A549 (cell line): Measurements from ENCODE around the gene RPA1. TPM values are rescaled to one million over a fixed set of nuclear protein-coding genes. Genes with fewer than 3 reads are reported as not detected.

Experiments
- ATAC-seq, 2 experiments: fragments of 200-7000 bp in 1 of 2; fragments of >200 bp in 1 of 2; cut with Nextera tagmentation in 1 of 2; cut with Tn5 transposase in 1 of 2; 3 replicates each; pipeline versions ENCODE4 v1.8.0 to v1.9.1; 2018 to 2020; ENCODE audit warnings: mild to moderate bottlenecking in 1 of 2, moderate library complexity in 1 of 2
- CTCF ChIA-PET: fragments of 300-600 bp; sonication (Branson Sonifier 250); formaldehyde crosslinking; extraction: SDS; loops from one replicate; lab custom pipeline; 2021; ENCODE audit warnings: antibody characterized with exemption, inconsistent platforms; lab: Yijun Ruan, JAX
- POLR2A ChIA-PET: fragments of 350-600 bp; formaldehyde crosslinking; extraction: SDS; loops from one replicate; lab custom pipeline; 2021; ENCODE audit warnings: antibody characterized with exemption, inconsistent platforms; lab: Yijun Ruan, JAX
- DNase-seq, 2 experiments: peaks; one replicate each; pipeline versions ENCODE4 v3.0.0 to v3.0.0-alpha.2; 2011 to 2016; ENCODE audit warnings: low read depth in 1 of 2, low spot score in 1 of 2
- FAIRE-seq: peaks from 2 replicates; lab custom pipeline; 2011; peaks lifted over from hg19 to GRCh38; lab: Jason Lieb, UNC
- H3K27ac ChIP-seq, 2 experiments: fragments of >200 bp; sonication (Bioruptor Twin); formaldehyde crosslinking; 3 replicates each; pipeline ENCODE4 v1.5.1; 2016 to 2017
- H3K4me1 ChIP-seq: fragments of >200 bp; sonication (Bioruptor Twin); formaldehyde crosslinking; 3 replicates; pipeline ENCODE4 v1.6.1; 2016
- H3K4me2 ChIP-seq: fragments of >200 bp; sonication (Bioruptor Twin); formaldehyde crosslinking; 3 replicates; pipeline ENCODE4 v1.6.1; 2016
- H3K4me3 ChIP-seq: fragments of >200 bp; sonication (Bioruptor Twin); formaldehyde crosslinking; 3 replicates; pipeline ENCODE4 v1.5.1; 2016
- H3K9me3 ChIP-seq: fragments of >200 bp; sonication (Bioruptor Twin); formaldehyde crosslinking; 3 replicates; pipeline ENCODE4 v1.6.1; 2016
- ATOH8 ChIP-seq: fragments of 250-450 bp; sonication (Bioruptor Pico); IDR thresholded peaks from 2 replicates; pipeline ENCODE4 v1.5.0; 2020; ENCODE audit warnings: low read depth, mild to moderate bottlenecking, moderate library complexity
- BCL3 ChIP-seq: fragments of >200 bp; sonication (Bioruptor Twin); formaldehyde crosslinking; IDR thresholded peaks from 3 replicates; pipeline ENCODE4 v1.6.1; 2016
- EHMT2 ChIP-seq: fragments of 200-600 bp; sonication (generic); IDR thresholded peaks from 2 replicates; pipeline ENCODE4 v1.6.1; 2016; ENCODE audit warnings: antibody characterized with exemption, low read depth, mild to moderate bottlenecking, moderate library complexity
- EP300 ChIP-seq, 2 experiments: fragments of >200 bp; sonication (Bioruptor Twin); formaldehyde crosslinking; IDR thresholded peaks; 2 replicates in 1 of 2; 3 replicates in 1 of 2; pipeline ENCODE4 v1.6.1; 2016 to 2017
- ESRRA ChIP-seq: fragments of 150-350 bp; IDR thresholded peaks from 2 replicates; pipeline ENCODE4 v1.6.1; 2014; ENCODE audit warnings: mild to moderate bottlenecking, low read length, borderline replicate concordance
- GATA3 ChIP-seq: IDR thresholded peaks from 2 replicates; pipeline ENCODE4 v1.6.1; 2012; ENCODE audit warnings: borderline replicate concordance
- HDAC2 ChIP-seq: fragments of 200-600 bp; sonication (generic); IDR thresholded peaks from 2 replicates; pipeline ENCODE4 v1.6.1; 2016
- HMGXB4 ChIP-seq: fragments of 250-450 bp; sonication (Bioruptor Pico); IDR thresholded peaks from 2 replicates; pipeline ENCODE4 v1.5.0; 2021; ENCODE audit warnings: mild to moderate bottlenecking, moderate library complexity, borderline replicate concordance
- HOXB5 ChIP-seq: fragments of 250-450 bp; sonication (Bioruptor Pico); IDR thresholded peaks from 2 replicates; pipeline ENCODE4 v1.5.0; 2020; ENCODE audit warnings: mild to moderate bottlenecking, moderate library complexity
- JUNB ChIP-seq: fragments of >200 bp; sonication (Bioruptor Twin); formaldehyde crosslinking; IDR thresholded peaks from 2 replicates; pipeline ENCODE4 v1.6.1; 2016
- KDM1A ChIP-seq: fragments of 200-600 bp; sonication (generic); IDR thresholded peaks from 2 replicates; pipeline ENCODE4 v1.6.1; 2016; ENCODE audit warnings: low read depth, mild to moderate bottlenecking
- KDM5A ChIP-seq: fragments of 200-600 bp; sonication (generic); IDR thresholded peaks from 2 replicates; pipeline ENCODE4 v1.6.1; 2016; ENCODE audit warnings: antibody characterized with exemption, mild to moderate bottlenecking
- MAZ ChIP-seq: fragments of 150-350 bp; IDR thresholded peaks from 2 replicates; pipeline ENCODE4 v1.6.1; 2014; ENCODE audit warnings: antibody characterized with exemption, low read depth, low read length, borderline replicate concordance
- NFE2L2 ChIP-seq: fragments of 150-350 bp; conservative IDR thresholded peaks from 2 replicates; pipeline ENCODE4 v1.6.1; 2014; ENCODE audit warnings: low read length
- NPAS2 ChIP-seq: fragments of 250-450 bp; sonication (Bioruptor Pico); IDR thresholded peaks from 2 replicates; pipeline ENCODE4 v1.8.0; 2022; ENCODE audit warnings: mild to moderate bottlenecking, moderate library complexity, borderline replicate concordance
- NR3C1 ChIP-seq: fragments of >200 bp; sonication (Bioruptor Twin); formaldehyde crosslinking; IDR thresholded peaks from 3 replicates; pipeline ENCODE4 v1.6.1; 2017
- RARB ChIP-seq: fragments of 250-450 bp; sonication (Bioruptor Pico); IDR thresholded peaks from 2 replicates; pipeline ENCODE4 v1.8.0; 2021; ENCODE audit warnings: mild to moderate bottlenecking, moderate library complexity
- RNF2 ChIP-seq: fragments of 200-600 bp; sonication (generic); IDR thresholded peaks from 2 replicates; pipeline ENCODE4 v1.6.1; 2016; ENCODE audit warnings: low read depth, mild to moderate bottlenecking, antibody characterized with exemption, moderate library complexity, borderline replicate concordance
- TP53 ChIP-seq: fragments of 250-450 bp; sonication (Bioruptor Pico); IDR thresholded peaks from 2 replicates; pipeline ENCODE4 v1.5.0; 2021; ENCODE audit warnings: mild to moderate bottlenecking, moderate library complexity
- ZC3H11A ChIP-seq: fragments of 450-650 bp; IDR thresholded peaks from 2 replicates; pipeline ENCODE4 v1.6.1; 2014; ENCODE audit warnings: antibody characterized with exemption, mild to moderate bottlenecking
- ZSCAN20 ChIP-seq: fragments of 250-450 bp; sonication (Bioruptor Pico); IDR thresholded peaks from 2 replicates; pipeline ENCODE4 v1.8.0; 2022; ENCODE audit warnings: mild to moderate bottlenecking, moderate library complexity
- WGBS: methylation state at CpG from one replicate; pipeline ENCODE4 v1.1.6; 2017; ENCODE audit errors: missing lambda C conversion rate; 5-methylcytosine and 5-hydroxymethylcytosine counted together
- polyA plus RNA-seq, 4 experiments: library from polyadenylated mRNA; depleted of rRNA in 3 of 4; stranded (reverse); fragments of >200 nt; fragmentation: RNase III in 1 of 4; extraction: RNeasy Plus Mini Kit Qiagen cat#74134 plus additional on column Dnase treatment in 1 of 4; gene quantifications; 2 replicates in 3 of 4; 3 replicates in 1 of 4; pipeline ENCODE4 v1.2.3, GENCODE V29; 2011 to 2017
- TF ChIP-seq, protein P1 (sequence below): IDR thresholded peaks from 2 replicates; pipeline ENCODE4 v1.6.1; 2012; ENCODE audit warnings: low read depth, borderline replicate concordance
- TF ChIP-seq, protein P2 (sequence below): fragments of 200-600 bp; sonication (generic); IDR thresholded peaks from 2 replicates; pipeline ENCODE4 v1.6.1; 2016; ENCODE audit warnings: antibody characterized with exemption, mild to moderate bottlenecking, moderate library complexity
- TF ChIP-seq, protein P3 (sequence below): fragments of 150-350 bp; IDR thresholded peaks from 2 replicates; pipeline ENCODE4 v1.6.1; 2014; ENCODE audit warnings: low read depth, mild to moderate bottlenecking, low read length
- TF ChIP-seq, protein P4 (sequence below): fragments of >200 bp; sonication (Bioruptor Twin); formaldehyde crosslinking; IDR thresholded peaks from 3 replicates; pipeline ENCODE4 v1.5.1; 2016

The RPA1 gene
- polyA plus RNA-seq, 2 of the 4 experiments (the other 2 are of a cell fraction) = 72.2 to 136 TPM

DNA sequence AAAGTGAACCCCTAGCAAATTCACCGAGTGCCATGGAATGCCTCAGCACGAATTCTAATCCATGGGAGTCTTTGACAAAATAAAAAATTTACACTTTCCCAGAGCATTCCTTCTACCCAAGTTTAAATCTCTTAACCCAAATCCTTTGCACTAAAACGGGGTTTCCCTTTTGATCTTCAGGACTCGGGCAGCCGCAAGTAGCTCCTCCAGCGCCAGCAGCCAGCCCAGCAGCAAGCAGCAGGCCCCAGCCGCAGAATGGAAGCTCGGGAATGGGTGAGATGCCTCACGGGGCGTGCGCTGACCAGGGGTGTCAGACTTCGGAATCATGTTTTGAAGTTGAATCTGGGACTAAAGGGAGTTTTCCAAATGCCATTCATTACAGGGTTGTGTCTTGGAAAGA lies 42.4 kb downstream of the RPA1 start:
- POLR2A ChIA-PET = no interaction called here
- TF ChIP-seq ATOH8 (CRISPR knock-in tag) = no peak
- TF ChIP-seq KDM5A = no peak
- no peak for TF ChIP-seq JUNB
- no peak for TF ChIP-seq BCL3
- no peak for TF ChIP-seq TP53 (CRISPR knock-in tag)
- TF ChIP-seq, protein P1, sequence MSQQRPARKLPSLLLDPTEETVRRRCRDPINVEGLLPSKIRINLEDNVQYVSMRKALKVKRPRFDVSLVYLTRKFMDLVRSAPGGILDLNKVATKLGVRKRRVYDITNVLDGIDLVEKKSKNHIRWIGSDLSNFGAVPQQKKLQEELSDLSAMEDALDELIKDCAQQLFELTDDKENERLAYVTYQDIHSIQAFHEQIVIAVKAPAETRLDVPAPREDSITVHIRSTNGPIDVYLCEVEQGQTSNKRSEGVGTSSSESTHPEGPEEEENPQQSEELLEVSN = no peak
- TF ChIP-seq HOXB5 (CRISPR knock-in tag) = no peak
- TF ChIP-seq ESRRA = no peak
- no peak for TF ChIP-seq EHMT2
- no peak for TF ChIP-seq GATA3
- TF ChIP-seq NFE2L2 = no peak
- TF ChIP-seq, protein P2, sequence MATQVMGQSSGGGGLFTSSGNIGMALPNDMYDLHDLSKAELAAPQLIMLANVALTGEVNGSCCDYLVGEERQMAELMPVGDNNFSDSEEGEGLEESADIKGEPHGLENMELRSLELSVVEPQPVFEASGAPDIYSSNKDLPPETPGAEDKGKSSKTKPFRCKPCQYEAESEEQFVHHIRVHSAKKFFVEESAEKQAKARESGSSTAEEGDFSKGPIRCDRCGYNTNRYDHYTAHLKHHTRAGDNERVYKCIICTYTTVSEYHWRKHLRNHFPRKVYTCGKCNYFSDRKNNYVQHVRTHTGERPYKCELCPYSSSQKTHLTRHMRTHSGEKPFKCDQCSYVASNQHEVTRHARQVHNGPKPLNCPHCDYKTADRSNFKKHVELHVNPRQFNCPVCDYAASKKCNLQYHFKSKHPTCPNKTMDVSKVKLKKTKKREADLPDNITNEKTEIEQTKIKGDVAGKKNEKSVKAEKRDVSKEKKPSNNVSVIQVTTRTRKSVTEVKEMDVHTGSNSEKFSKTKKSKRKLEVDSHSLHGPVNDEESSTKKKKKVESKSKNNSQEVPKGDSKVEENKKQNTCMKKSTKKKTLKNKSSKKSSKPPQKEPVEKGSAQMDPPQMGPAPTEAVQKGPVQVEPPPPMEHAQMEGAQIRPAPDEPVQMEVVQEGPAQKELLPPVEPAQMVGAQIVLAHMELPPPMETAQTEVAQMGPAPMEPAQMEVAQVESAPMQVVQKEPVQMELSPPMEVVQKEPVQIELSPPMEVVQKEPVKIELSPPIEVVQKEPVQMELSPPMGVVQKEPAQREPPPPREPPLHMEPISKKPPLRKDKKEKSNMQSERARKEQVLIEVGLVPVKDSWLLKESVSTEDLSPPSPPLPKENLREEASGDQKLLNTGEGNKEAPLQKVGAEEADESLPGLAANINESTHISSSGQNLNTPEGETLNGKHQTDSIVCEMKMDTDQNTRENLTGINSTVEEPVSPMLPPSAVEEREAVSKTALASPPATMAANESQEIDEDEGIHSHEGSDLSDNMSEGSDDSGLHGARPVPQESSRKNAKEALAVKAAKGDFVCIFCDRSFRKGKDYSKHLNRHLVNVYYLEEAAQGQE = no peak
- no peak for TF ChIP-seq HDAC2
- no peak for TF ChIP-seq RARB (CRISPR knock-in tag)
- no peak for TF ChIP-seq NR3C1
- TF ChIP-seq MAZ = no peak
- no peak for TF ChIP-seq KDM1A
- no peak for TF ChIP-seq HMGXB4
- no peak for TF ChIP-seq ZC3H11A
- no peak overlapping the region for H3K27ac ChIP-seq
- H3K9me3 ChIP-seq = no peaks in the 10 kb centered on the region
- CTCF ChIA-PET = interaction anchor here (0.6 to 1.4 kb wide), 5 partner anchors 8 to 373 kb away, joined by 3 to 6 read pairs (median 3); no protein-coding TSS in a partner anchor
- no peak overlapping the region for H3K4me3 ChIP-seq
- no peak for ATAC-seq
- no peaks in the 10 kb centered on the region for H3K4me1 ChIP-seq
- 92% methylated on average over 12 of the region's 12 CpGs for WGBS
- FAIRE-seq = no peak
- DNase-seq = no peak
- no peak overlapping the region for H3K4me2 ChIP-seq

- Histone ChIP-seq H3K27ac (no peak overlapping the region), H3K9me3 (no peaks in the 10 kb centered on the region), H3K4me2 (no peak overlapping the region), H3K4me3 (no peak overlapping the region), H3K4me1 (no peaks in the 10 kb centered on the region)
- no peak for ATAC-seq
- DNase-seq = no peak
- ChIA-PET POLR2A (no interaction called here), CTCF (interaction anchor here (0.6 to 1.4 kb wide), 3 partner anchors 9 to 30 kb away, joined by 3 to 6 read pairs (median 3); no protein-coding TSS in a partner anchor)
- no peak for TF ChIP-seq ZSCAN20 (CRISPR knock-in tag)
- TF ChIP-seq, protein P3, sequence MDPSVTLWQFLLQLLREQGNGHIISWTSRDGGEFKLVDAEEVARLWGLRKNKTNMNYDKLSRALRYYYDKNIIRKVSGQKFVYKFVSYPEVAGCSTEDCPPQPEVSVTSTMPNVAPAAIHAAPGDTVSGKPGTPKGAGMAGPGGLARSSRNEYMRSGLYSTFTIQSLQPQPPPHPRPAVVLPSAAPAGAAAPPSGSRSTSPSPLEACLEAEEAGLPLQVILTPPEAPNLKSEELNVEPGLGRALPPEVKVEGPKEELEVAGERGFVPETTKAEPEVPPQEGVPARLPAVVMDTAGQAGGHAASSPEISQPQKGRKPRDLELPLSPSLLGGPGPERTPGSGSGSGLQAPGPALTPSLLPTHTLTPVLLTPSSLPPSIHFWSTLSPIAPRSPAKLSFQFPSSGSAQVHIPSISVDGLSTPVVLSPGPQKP = no peak
- TF ChIP-seq EP300 (IDR thresholded peaks at IDR 0.05) = no peak
- no peak for TF ChIP-seq JUNB
- TF ChIP-seq RNF2 = no peak
- no peak for TF ChIP-seq NPAS2
- TF ChIP-seq, protein P4, sequence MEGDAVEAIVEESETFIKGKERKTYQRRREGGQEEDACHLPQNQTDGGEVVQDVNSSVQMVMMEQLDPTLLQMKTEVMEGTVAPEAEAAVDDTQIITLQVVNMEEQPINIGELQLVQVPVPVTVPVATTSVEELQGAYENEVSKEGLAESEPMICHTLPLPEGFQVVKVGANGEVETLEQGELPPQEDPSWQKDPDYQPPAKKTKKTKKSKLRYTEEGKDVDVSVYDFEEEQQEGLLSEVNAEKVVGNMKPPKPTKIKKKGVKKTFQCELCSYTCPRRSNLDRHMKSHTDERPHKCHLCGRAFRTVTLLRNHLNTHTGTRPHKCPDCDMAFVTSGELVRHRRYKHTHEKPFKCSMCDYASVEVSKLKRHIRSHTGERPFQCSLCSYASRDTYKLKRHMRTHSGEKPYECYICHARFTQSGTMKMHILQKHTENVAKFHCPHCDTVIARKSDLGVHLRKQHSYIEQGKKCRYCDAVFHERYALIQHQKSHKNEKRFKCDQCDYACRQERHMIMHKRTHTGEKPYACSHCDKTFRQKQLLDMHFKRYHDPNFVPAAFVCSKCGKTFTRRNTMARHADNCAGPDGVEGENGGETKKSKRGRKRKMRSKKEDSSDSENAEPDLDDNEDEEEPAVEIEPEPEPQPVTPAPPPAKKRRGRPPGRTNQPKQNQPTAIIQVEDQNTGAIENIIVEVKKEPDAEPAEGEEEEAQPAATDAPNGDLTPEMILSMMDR = no peak
- WGBS = 95% methylated on average over 4 of the region's 4 CpGs
- peak; percentile 61 for FAIRE-seq
These were observed 43.2 kb downstream of the RPA1 start for GRCh38 chr17:1872976-1873375.
